Ramos (cell line): ENCODE data around the gene MTFMT.
"Not testable (repeated sequence)": the region's sequence is repeated elsewhere in the genome, so short reads cannot be mapped to it uniquely, and the experiment has no call there.

Source experiments
- in situ Hi-C: fragments of 300-500 bp; cut with MboI; formaldehyde crosslinking; loops from one replicate; pipeline ENCODE4 v1.14.3; 2022; ENCODE audit warnings: low sequenced_read_pairs; ENCODE audit not compliant: unreplicated experiment

The MTFMT gene

GRCh38 chr15:65062061-65062460, 32.6 kb upstream of the MTFMT start:
- in situ Hi-C loops: no loop called here

- in situ Hi-C loops: no loop called here
These were observed 31.4 kb upstream of the MTFMT start for GRCh38 chr15:65060641-65061397.

GRCh38 chr15:65059931-65060596, 30.6 kb upstream of the MTFMT start:
- in situ Hi-C loops: loop anchor here (10.0 kb wide), 1 partner anchor 235 kb away; the partner anchor contains the start of gene RNU5A-1

GRCh38 chr15:65059369-65059750, 29.9 kb upstream of the MTFMT start:
- in situ Hi-C loops: loop anchor here (10.0 kb wide), 1 partner anchor 235 kb away; the partner anchor contains the start of gene RNU5A-1

GRCh38 chr15:65058394-65059368, 29.2 kb upstream of the MTFMT start:
- in situ Hi-C loops: loop anchor here (10.0 kb wide), 1 partner anchor 236 kb away; the partner anchor contains the start of gene RNU5A-1

- in situ Hi-C loops: loop anchor here (10.0 kb wide), 1 partner anchor 237 kb away; the partner anchor contains the start of gene RNU5A-1
These were observed 28.1 kb upstream of the MTFMT start for GRCh38 chr15:65057549-65057940.

- in situ Hi-C loops: loop anchor here (10.0 kb wide), 1 partner anchor 238 kb away; the partner anchor contains the start of gene RNU5A-1
These were observed 27.6 kb upstream of the MTFMT start for GRCh38 chr15:65056868-65057548.

- in situ Hi-C loops: loop anchor here (10.0 kb wide), 1 partner anchor 239 kb away; the partner anchor contains the start of gene RNU5A-1
These were observed 26.7 kb upstream of the MTFMT start for GRCh38 chr15:65056106-65056505.

- in situ Hi-C loops: loop anchor here (10.0 kb wide), 1 partner anchor 239 kb away; the partner anchor contains the start of gene RNU5A-1
These were observed 25.9 kb upstream of the MTFMT start for GRCh38 chr15:65055201-65055870.

GRCh38 chr15:65054333-65055200, 25.1 kb upstream of the MTFMT start:
- in situ Hi-C loops: loop anchor here (10.0 kb wide), 1 partner anchor 240 kb away; the partner anchor contains the start of gene RNU5A-1

- in situ Hi-C loops: loop anchor here (10.0 kb wide), 1 partner anchor 242 kb away; the partner anchor contains the start of gene RNU5A-1
These were observed 23.5 kb upstream of the MTFMT start for GRCh38 chr15:65052956-65053355.

GRCh38 chr15:65051266-65051665, 21.8 kb upstream of the MTFMT start:
- in situ Hi-C loops: loop anchor here (10.0 kb wide), 1 partner anchor 244 kb away; the partner anchor contains the start of gene RNU5A-1

- in situ Hi-C loops: loop anchor here (10.0 kb wide), 1 partner anchor 245 kb away; the partner anchor contains the start of gene RNU5A-1
These were observed 20.8 kb upstream of the MTFMT start for GRCh38 chr15:65050270-65050669.

- in situ Hi-C loops: no loop called here
These were observed 20.0 kb upstream of the MTFMT start for GRCh38 chr15:65049418-65049840.

- in situ Hi-C loops: no loop called here
These were observed 18.8 kb upstream of the MTFMT start for GRCh38 chr15:65048241-65048640.

GRCh38 chr15:65044724-65045481, 15.5 kb upstream of the MTFMT start, which contains the start of gene SLC51B:
SLC51B (plus strand) TSS chr15:65045387; CDS start chr15:65050005, 4,618 bp downstream.
- in situ Hi-C loops: no loop called here

GRCh38 chr15:65044218-65044617, 14.8 kb upstream of the MTFMT start:
- in situ Hi-C loops: not testable (repeated sequence)
